ENCODE data around the gene DKK2.

The DKK2 gene

GRCh38 chr4:107034091-107034995 is 1.8 kb downstream of the DKK2 start:
- Histone ChIP-seq H3K4me3 (ENCODE audit: low read depth, low read length) (peak overlapping the region; percentile 61), H3K27me3 (ENCODE audit: insufficient read depth, low read depth, severe bottlenecking) (peaks cover 29% of the 10 kb centered on the region), H3K36me3 (no peaks in the 10 kb centered on the region), H3K27ac (no peak overlapping the region), H3K9me3 (ENCODE audit: severe bottlenecking) (no peaks in the 10 kb centered on the region)
- peak; percentile 85 for DNase-seq
- peak; percentile 90 for TF ChIP-seq CTCF (IDR thresholded peaks at IDR 0.05; ENCODE audit: low read depth, low read length)

GRCh38 chr4:107027379-107027778 is 8.7 kb downstream of the DKK2 start:
- TF ChIP-seq CTCF (IDR thresholded peaks at IDR 0.05; ENCODE audit: low read depth, low read length) = no peak
- Histone ChIP-seq H3K27ac (no peak overlapping the region), H3K27me3 (ENCODE audit: insufficient read depth, low read depth, severe bottlenecking) (no peaks in the 10 kb centered on the region), H3K36me3 (no peaks in the 10 kb centered on the region), H3K4me3 (ENCODE audit: low read depth, low read length) (no peak overlapping the region), H3K9me3 (ENCODE audit: severe bottlenecking) (no peaks in the 10 kb centered on the region)
- no peak for DNase-seq

DNA sequence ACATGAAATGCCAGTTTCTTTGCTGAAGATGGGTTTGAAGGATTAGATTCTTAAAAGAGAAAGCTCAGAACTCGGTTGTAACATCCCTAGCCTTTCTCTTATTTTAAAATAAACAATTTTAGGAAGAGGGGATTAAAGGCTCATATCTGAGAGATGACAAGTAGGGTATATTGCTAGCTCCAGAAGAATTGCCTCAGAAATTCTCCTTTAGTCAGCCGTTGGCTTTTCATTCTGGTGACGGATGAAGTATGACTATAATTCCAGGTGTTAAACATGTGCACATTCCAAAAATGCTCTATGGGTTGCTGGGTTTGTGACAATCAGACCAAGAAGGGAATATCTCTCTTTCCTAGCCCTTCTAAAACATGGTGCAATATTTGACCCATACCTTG is 17.8 kb downstream of the DKK2 start:
- DNase-seq = no peak
- no peak for TF ChIP-seq CTCF (IDR thresholded peaks at IDR 0.05; ENCODE audit: low read depth, low read length)
- H3K4me3 ChIP-seq (ENCODE audit: low read depth, low read length) = no peak overlapping the region
- H3K9me3 ChIP-seq (ENCODE audit: severe bottlenecking) = no peaks in the 10 kb centered on the region
- no peaks in the 10 kb centered on the region for H3K27me3 ChIP-seq (ENCODE audit: insufficient read depth, low read depth, severe bottlenecking)
- H3K36me3 ChIP-seq = no peaks in the 10 kb centered on the region
- no peak overlapping the region for H3K27ac ChIP-seq

- TF ChIP-seq CTCF (IDR thresholded peaks at IDR 0.05; ENCODE audit: low read depth, low read length) = no peak
- no peak for DNase-seq
- Histone ChIP-seq H3K27ac (no peak overlapping the region), H3K36me3 (no peaks in the 10 kb centered on the region), H3K27me3 (ENCODE audit: insufficient read depth, low read depth, severe bottlenecking) (no peaks in the 10 kb centered on the region), H3K4me3 (ENCODE audit: low read depth, low read length) (no peak overlapping the region), H3K9me3 (ENCODE audit: severe bottlenecking) (no peaks in the 10 kb centered on the region)
Measured at GRCh38 chr4:107017443-107018343, 18.4 kb downstream of the DKK2 start.

- TF ChIP-seq CTCF (IDR thresholded peaks at IDR 0.05; ENCODE audit: low read depth, low read length) = no peak
- no peak for DNase-seq
- no peaks in the 10 kb centered on the region for H3K9me3 ChIP-seq (ENCODE audit: severe bottlenecking)
- H3K4me3 ChIP-seq (ENCODE audit: low read depth, low read length) = no peak overlapping the region
- H3K27me3 ChIP-seq (ENCODE audit: insufficient read depth, low read depth, severe bottlenecking) = no peaks in the 10 kb centered on the region
- no peak overlapping the region for H3K27ac ChIP-seq
- H3K36me3 ChIP-seq = no peaks in the 10 kb centered on the region
Measured at GRCh38 chr4:107011312-107011711, 24.8 kb downstream of the DKK2 start.

Data from WERI-Rb-1 (cell line).